HG02678 (cell line): ENCODE results near the gene BTN2A1.
"Not testable (repeated sequence)": the region's sequence is repeated elsewhere in the genome, so short reads cannot be mapped to it uniquely, and the experiment has no call there.

ENCODE experiments used
- ATAC-seq: cut with Tn5 transposase; IDR thresholded peaks from one replicate; pipeline ENCODE4 v1.9.1; 2021; ENCODE audit warnings: mild to moderate bottlenecking, moderate library complexity; ENCODE audit not compliant: unreplicated experiment

The BTN2A1 gene

GRCh38 chr6:26489996-26490964 is 32.5 kb downstream of the BTN2A1 start:
- no peak for ATAC-seq

GRCh38 chr6:26491604-26492003 is 33.8 kb downstream of the BTN2A1 start:
- ATAC-seq, result no peak

- ATAC-seq, result no peak
These were observed 35.5 kb downstream of the BTN2A1 start for GRCh38 chr6:26493258-26493657.

- ATAC-seq, result no peak
These were observed 36.4 kb downstream of the BTN2A1 start for GRCh38 chr6:26494117-26494516.

- ATAC-seq, result no peak
These were observed 37.5 kb downstream of the BTN2A1 start for GRCh38 chr6:26495281-26495680.

- no peak for ATAC-seq
These were observed 39.9 kb downstream of the BTN2A1 start for GRCh38 chr6:26497610-26498009.

GRCh38 chr6:26500102-26500501 is 42.3 kb downstream of the BTN2A1 start, which contains the start of gene BTN1A1:
TSS of gene BTN1A1 (plus strand) at chr6:26500303. CDS start at chr6:26501287, 984 bp downstream.
- no peak for ATAC-seq

- no peak for ATAC-seq
These were observed 43.8 kb downstream of the BTN2A1 start for GRCh38 chr6:26501482-26501986.

- no peak for ATAC-seq
These were observed 44.4 kb downstream of the BTN2A1 start for GRCh38 chr6:26502165-26502564.

GRCh38 chr6:26502626-26503025 is 44.9 kb downstream of the BTN2A1 start:
- ATAC-seq, result no peak

GRCh38 chr6:26507658-26508057 is 49.9 kb downstream of the BTN2A1 start:
- no peak for ATAC-seq

- ATAC-seq, result not testable (repeated sequence)
These were observed 53.3 kb downstream of the BTN2A1 start for GRCh38 chr6:26511033-26511432.

- no peak for ATAC-seq
These were observed 57.2 kb downstream of the BTN2A1 start for GRCh38 chr6:26514984-26515383.

- no peak for ATAC-seq
These were observed 59.0 kb downstream of the BTN2A1 start for GRCh38 chr6:26516481-26517427.
